ENCODE data around the gene USP15.

GRCh38 chr12:62323386-62323785 is 63.2 kb downstream of the USP15 start:
- TF ChIP-seq, protein P1, sequence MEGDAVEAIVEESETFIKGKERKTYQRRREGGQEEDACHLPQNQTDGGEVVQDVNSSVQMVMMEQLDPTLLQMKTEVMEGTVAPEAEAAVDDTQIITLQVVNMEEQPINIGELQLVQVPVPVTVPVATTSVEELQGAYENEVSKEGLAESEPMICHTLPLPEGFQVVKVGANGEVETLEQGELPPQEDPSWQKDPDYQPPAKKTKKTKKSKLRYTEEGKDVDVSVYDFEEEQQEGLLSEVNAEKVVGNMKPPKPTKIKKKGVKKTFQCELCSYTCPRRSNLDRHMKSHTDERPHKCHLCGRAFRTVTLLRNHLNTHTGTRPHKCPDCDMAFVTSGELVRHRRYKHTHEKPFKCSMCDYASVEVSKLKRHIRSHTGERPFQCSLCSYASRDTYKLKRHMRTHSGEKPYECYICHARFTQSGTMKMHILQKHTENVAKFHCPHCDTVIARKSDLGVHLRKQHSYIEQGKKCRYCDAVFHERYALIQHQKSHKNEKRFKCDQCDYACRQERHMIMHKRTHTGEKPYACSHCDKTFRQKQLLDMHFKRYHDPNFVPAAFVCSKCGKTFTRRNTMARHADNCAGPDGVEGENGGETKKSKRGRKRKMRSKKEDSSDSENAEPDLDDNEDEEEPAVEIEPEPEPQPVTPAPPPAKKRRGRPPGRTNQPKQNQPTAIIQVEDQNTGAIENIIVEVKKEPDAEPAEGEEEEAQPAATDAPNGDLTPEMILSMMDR (conservative IDR thresholded peaks at IDR 0.05), result no peak
- TF ChIP-seq EZH2 (IDR thresholded peaks at IDR 0.05; ENCODE audit: low read depth), result no peak

All from PC-9 (cell line).